Smooth muscle cell (in vitro differentiated cells): ENCODE results near the gene LRP5. TPM values are rescaled to one million over a fixed set of nuclear protein-coding genes. Genes with fewer than 3 reads are reported as not detected.

Source experiments
- DNase-seq: peaks from one replicate; lab custom pipeline; 2025; ENCODE audit not compliant: unreplicated experiment; lab: John Stamatoyannopoulos, UW
- H2AFZ ChIP-seq: fragments of 200-600 bp; sonication (generic); 2 replicates; pipeline ENCODE4 v1.6.0; 2016; ENCODE audit warnings: antibody characterized with exemption, low read depth, mild to moderate bottlenecking
- H3F3A ChIP-seq: fragments of 200-600 bp; sonication (generic); 2 replicates; pipeline ENCODE4 v1.6.0; 2017; ENCODE audit warnings: antibody characterized with exemption, low read depth
- H3K27ac ChIP-seq: fragments of 200-600 bp; sonication (generic); 2 replicates; pipeline ENCODE4 v1.5.1; 2016; ENCODE audit warnings: low read depth, mild to moderate bottlenecking
- H3K27me3 ChIP-seq: fragments of 200-600 bp; sonication (generic); 2 replicates; pipeline ENCODE4 v1.6.1; 2016; ENCODE audit warnings: low read depth, mild to moderate bottlenecking
- H3K36me3 ChIP-seq: fragments of 200-600 bp; sonication (generic); 2 replicates; pipeline ENCODE4 v1.5.1; 2016; ENCODE audit warnings: low read depth
- H3K4me1 ChIP-seq: fragments of 200-600 bp; sonication (generic); 2 replicates; pipeline ENCODE4 v1.5.1; 2016; ENCODE audit warnings: low read depth
- H3K4me2 ChIP-seq: fragments of 200-600 bp; sonication (generic); 2 replicates; pipeline ENCODE4 v1.6.0; 2016; ENCODE audit warnings: mild to moderate bottlenecking
- H3K4me3 ChIP-seq: fragments of 200-600 bp; sonication (generic); 2 replicates; pipeline ENCODE4 v1.5.1; 2016; ENCODE audit warnings: mild to moderate bottlenecking
- H3K79me2 ChIP-seq: fragments of 200-600 bp; sonication (generic); 2 replicates; pipeline ENCODE4 v1.6.0; 2016; ENCODE audit warnings: low read depth, mild to moderate bottlenecking
- H3K9ac ChIP-seq: fragments of 200-600 bp; sonication (generic); 2 replicates; pipeline ENCODE4 v1.6.0; 2016; ENCODE audit warnings: low read depth
- H3K9me3 ChIP-seq: fragments of 200-600 bp; sonication (generic); replicated peaks from 2 replicates; pipeline ENCODE4 v1.5.1; 2016; ENCODE audit warnings: low read depth
- H4K20me1 ChIP-seq: fragments of 200-600 bp; sonication (generic); 2 replicates; pipeline ENCODE4 v1.6.0; 2016; ENCODE audit warnings: low read depth
- WGBS: methylation state at CpG from one replicate; pipeline ENCODE4 v1.1.7; 2016; ENCODE audit warnings: low lambda C conversion rate; 5-methylcytosine and 5-hydroxymethylcytosine counted together
- polyA plus RNA-seq: library from polyadenylated mRNA; unstranded; fragments of >200 nt; fragmentation: Nextera tagmentation; extraction: Ambion mirVana; gene quantifications from 2 replicates; pipeline ENCODE4 v1.2.1, GENCODE V29; 2016
- total RNA-seq: library from RNA; depleted of rRNA; stranded (reverse); fragments of >200 nt; gene quantifications from 2 replicates; pipeline ENCODE4 v1.2.3, GENCODE V29; 2014
- TF ChIP-seq, protein P1 (sequence below): fragments of 200-600 bp; sonication (generic); IDR thresholded peaks from 2 replicates; pipeline ENCODE4 v1.5.1; 2017; ENCODE audit warnings: borderline replicate concordance, mild to moderate bottlenecking, antibody characterized with exemption; ENCODE audit not compliant: insufficient read depth, poor library complexity, severe bottlenecking

The LRP5 gene
- total and polyA plus RNA-seq, 2 experiments from 2014 or later = 16.1 to 26.6 TPM

DNA sequence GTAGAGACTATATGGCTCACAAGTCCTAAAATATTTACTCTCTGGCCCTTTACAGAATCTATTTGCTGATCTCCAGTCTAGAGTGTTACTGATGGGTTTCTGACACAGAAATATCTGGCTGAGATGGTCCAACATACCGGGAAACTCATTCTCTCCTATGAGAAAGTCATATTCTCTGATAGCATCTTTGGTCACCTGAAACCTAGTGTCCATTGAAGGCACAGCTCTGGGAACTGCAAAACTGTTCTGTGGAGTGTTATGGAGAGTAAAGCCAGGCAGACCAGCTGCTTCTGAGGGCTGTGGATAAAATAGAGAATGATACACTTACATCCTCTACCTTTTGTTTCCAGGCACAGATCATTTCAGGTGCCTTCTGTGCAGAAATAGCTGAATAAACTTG is 38.1 kb upstream of the LRP5 start:
- Histone ChIP-seq H3K4me2 (no peak overlapping the region), H3K27me3 (no peaks in the 10 kb centered on the region), H3K27ac (no peak overlapping the region), H3K79me2 (peaks cover 24% of the 10 kb centered on the region), H3K4me1 (peaks cover 12% of the 10 kb centered on the region), H3K36me3 (no peaks in the 10 kb centered on the region), H2AFZ (no peak overlapping the region), H3K9me3 (no peaks in the 10 kb centered on the region), H3K4me3 (no peak overlapping the region), H4K20me1 (peaks cover 17% of the 10 kb centered on the region), H3F3A (no peaks in the 10 kb centered on the region), H3K9ac (no peak overlapping the region)
- DNase-seq = no peak
- TF ChIP-seq, protein P1, sequence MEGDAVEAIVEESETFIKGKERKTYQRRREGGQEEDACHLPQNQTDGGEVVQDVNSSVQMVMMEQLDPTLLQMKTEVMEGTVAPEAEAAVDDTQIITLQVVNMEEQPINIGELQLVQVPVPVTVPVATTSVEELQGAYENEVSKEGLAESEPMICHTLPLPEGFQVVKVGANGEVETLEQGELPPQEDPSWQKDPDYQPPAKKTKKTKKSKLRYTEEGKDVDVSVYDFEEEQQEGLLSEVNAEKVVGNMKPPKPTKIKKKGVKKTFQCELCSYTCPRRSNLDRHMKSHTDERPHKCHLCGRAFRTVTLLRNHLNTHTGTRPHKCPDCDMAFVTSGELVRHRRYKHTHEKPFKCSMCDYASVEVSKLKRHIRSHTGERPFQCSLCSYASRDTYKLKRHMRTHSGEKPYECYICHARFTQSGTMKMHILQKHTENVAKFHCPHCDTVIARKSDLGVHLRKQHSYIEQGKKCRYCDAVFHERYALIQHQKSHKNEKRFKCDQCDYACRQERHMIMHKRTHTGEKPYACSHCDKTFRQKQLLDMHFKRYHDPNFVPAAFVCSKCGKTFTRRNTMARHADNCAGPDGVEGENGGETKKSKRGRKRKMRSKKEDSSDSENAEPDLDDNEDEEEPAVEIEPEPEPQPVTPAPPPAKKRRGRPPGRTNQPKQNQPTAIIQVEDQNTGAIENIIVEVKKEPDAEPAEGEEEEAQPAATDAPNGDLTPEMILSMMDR = no peak
- 89% methylated on average over 1 of the region's 1 CpG for WGBS

DNA sequence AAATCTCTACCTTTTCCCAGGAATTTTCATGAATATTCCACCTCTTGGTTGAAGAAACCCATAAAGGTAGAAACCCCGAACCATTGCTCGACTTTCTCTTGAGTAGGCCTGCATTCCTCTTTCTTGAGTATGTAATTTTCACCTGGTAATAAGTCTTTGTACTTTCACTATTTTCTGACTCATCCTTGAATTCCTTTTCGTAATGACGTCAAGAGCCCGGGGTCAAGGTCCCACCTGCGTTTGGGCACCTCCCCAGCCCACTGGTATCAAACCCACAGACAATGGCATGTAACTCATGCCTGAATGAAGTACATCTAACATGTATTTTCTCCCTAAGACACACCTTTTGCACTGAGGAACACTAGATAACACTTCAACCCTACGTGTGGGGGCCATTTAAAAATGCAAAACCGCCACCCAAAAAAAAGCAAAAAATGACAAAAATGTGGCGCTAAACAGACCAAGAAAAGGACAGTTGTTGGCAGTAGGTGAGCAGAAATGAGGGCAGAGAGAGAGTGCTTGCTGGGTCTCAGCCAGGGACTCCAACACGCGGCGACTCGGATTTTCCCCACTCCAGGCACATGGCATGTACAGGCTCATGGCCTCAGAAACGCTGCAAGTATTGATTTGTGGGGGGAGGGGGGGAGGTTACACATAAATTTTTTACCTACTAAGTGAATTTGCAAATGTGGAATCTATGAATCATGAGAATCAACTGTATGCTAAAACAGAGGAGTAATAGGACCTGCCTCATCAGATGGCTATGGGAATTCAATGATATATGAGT is 36.5 kb upstream of the LRP5 start:
- Histone ChIP-seq H2AFZ (no peak overlapping the region), H3F3A (no peaks in the 10 kb centered on the region), H3K79me2 (peaks cover 8% of the 10 kb centered on the region), H3K27ac (no peak overlapping the region), H3K9me3 (no peaks in the 10 kb centered on the region), H4K20me1 (peaks cover under 1% of the 10 kb centered on the region), H3K4me2 (no peak overlapping the region), H3K4me1 (peaks cover under 1% of the 10 kb centered on the region), H3K27me3 (no peaks in the 10 kb centered on the region), H3K4me3 (no peak overlapping the region), H3K36me3 (no peaks in the 10 kb centered on the region), H3K9ac (no peak overlapping the region)
- no peak for DNase-seq
- 81% methylated on average over 14 of the region's 14 CpGs for WGBS
- TF ChIP-seq, protein P1 = no peak

DNA sequence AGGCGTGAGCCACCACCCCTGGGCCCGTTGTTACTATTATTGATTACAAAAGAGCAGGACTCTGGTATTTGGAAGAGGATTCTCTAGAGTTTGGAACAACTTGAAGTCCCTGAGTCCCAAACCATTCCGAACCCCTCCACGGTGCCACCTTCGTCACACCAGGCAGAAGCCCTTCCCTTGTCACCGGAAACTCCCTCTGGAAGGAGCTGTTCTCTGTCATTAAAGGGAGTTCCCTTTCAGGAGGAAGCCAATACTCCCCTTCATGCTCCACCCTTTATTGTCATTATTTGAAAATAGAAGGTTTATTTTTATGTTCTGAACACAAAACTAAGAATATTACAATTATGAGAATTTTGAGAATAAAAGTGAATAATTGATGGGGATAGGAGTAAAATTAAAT is 35.5 kb upstream of the LRP5 start:
- Histone ChIP-seq H3K9ac (no peak overlapping the region), H4K20me1 (no peaks in the 10 kb centered on the region), H3K4me2 (no peak overlapping the region), H2AFZ (no peak overlapping the region), H3K9me3 (no peaks in the 10 kb centered on the region), H3K27ac (no peak overlapping the region), H3K27me3 (no peaks in the 10 kb centered on the region), H3K4me1 (no peaks in the 10 kb centered on the region), H3K4me3 (no peak overlapping the region), H3F3A (no peaks in the 10 kb centered on the region), H3K79me2 (no peaks in the 10 kb centered on the region), H3K36me3 (no peaks in the 10 kb centered on the region)
- 84% methylated on average over 6 of the region's 6 CpGs for WGBS
- DNase-seq = no peak
- TF ChIP-seq, protein P1 = no peak

DNA sequence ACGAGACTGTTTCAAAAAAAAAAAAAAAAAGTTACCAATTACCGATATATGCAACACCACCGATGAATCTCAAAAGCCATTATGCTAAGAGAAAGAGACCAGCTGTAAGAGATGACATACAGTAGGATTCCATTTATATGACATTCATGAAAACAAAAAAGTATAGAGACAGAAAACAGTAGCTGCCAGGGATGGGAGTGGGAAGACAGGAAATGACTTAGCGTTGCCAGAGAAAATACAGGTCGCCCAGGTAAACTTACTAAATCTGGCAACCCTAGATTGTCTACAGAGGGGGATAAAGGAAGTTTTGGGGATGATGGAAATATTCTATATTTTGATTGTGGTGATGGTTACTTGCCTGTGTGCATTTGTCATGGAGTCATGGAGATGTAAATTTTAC is 32.7 kb upstream of the LRP5 start:
- H3K4me3 ChIP-seq = no peak overlapping the region
- no peak for DNase-seq
- TF ChIP-seq, protein P1 = no peak
- H4K20me1 ChIP-seq = no peaks in the 10 kb centered on the region
- no peak overlapping the region for H3K27ac ChIP-seq
- H3K9ac ChIP-seq = no peak overlapping the region
- H3F3A ChIP-seq = no peaks in the 10 kb centered on the region
- no peaks in the 10 kb centered on the region for H3K4me1 ChIP-seq
- no peaks in the 10 kb centered on the region for H3K27me3 ChIP-seq
- 90% methylated on average over 5 of the region's 5 CpGs for WGBS
- H3K79me2 ChIP-seq = no peaks in the 10 kb centered on the region
- no peaks in the 10 kb centered on the region for H3K9me3 ChIP-seq
- H3K36me3 ChIP-seq = no peaks in the 10 kb centered on the region
- H2AFZ ChIP-seq = no peak overlapping the region
- H3K4me2 ChIP-seq = no peak overlapping the region
